Measurements from ENCODE around the gene DCC.

DNA sequence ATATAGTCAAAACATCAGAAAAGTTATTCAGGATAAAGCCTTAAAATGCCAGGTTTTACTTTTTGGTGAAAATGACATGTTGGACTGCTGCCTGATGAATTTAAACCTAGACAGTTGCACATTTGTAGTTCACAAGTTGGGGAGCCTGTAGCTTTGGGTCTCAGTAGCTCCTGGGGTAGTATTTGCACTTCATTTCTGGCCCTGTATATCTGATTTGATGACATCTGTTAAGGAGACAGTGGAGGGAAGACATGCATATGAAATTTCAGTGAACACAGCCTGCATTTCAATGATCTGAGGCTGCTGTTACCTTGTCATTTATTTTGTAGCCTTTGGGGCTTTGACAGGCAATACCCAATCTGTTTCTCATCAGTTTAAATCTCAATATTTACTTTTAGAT, 156.4 kb downstream of the DCC start:
- TF ChIP-seq CTCF (conservative IDR thresholded peaks at IDR 0.05; ENCODE audit: low read length) = no peak
- TF ChIP-seq EZH2phosphoT487 (IDR thresholded peaks at IDR 0.05; ENCODE audit: borderline replicate concordance) = no peak

Data from Loucy (cell line).